H9 (cell line): Measurements from ENCODE around the gene TAF10. TPM values are rescaled to one million over a fixed set of nuclear protein-coding genes. Genes with fewer than 3 reads are reported as not detected.

ENCODE experiments used
- DNase-seq: peaks from one replicate; pipeline ENCODE4 v3.0.0-alpha.2; 2017
- H2AFZ ChIP-seq: one replicate; pipeline ENCODE4 v1.6.1; 2013; ENCODE audit warnings: mild to moderate bottlenecking, low read length, control low read depth, moderate library complexity
- H2AK5ac ChIP-seq: 2 replicates; pipeline ENCODE4 v1.6.1; 2013; ENCODE audit warnings: low read length, control low read depth, mixed read lengths; ENCODE audit not compliant: insufficient read length
- H2BK120ac ChIP-seq: one replicate; pipeline ENCODE4 v1.6.1; 2013; ENCODE audit warnings: low read depth, mild to moderate bottlenecking, low read length, control low read depth, inconsistent platforms; ENCODE audit not compliant: poor library complexity, severe bottlenecking
- H2BK12ac ChIP-seq: 2 replicates; pipeline ENCODE4 v1.6.1; 2013; ENCODE audit warnings: low read length, control low read depth, mixed read lengths, low read depth; ENCODE audit not compliant: insufficient read length
- H2BK15ac ChIP-seq: 2 replicates; pipeline ENCODE4 v1.6.1; 2013; ENCODE audit warnings: low read depth, low read length, control low read depth
- H2BK20ac ChIP-seq: one replicate; pipeline ENCODE4 v1.6.1; 2013; ENCODE audit warnings: low read depth, mild to moderate bottlenecking, low read length, control low read depth, inconsistent platforms; ENCODE audit not compliant: poor library complexity, severe bottlenecking
- H2BK5ac ChIP-seq: 2 replicates; pipeline ENCODE4 v1.6.1; 2013; ENCODE audit warnings: low read length, control low read depth, mixed read lengths; ENCODE audit not compliant: insufficient read length
- H3K14ac ChIP-seq: 2 replicates; pipeline ENCODE4 v1.6.1; 2013; ENCODE audit warnings: low read length, control low read depth; ENCODE audit not compliant: insufficient read depth
- H3K18ac ChIP-seq: 2 replicates; pipeline ENCODE4 v1.6.1; 2013; ENCODE audit warnings: low read depth, mild to moderate bottlenecking, mixed read lengths, low read length, control low read depth; ENCODE audit not compliant: insufficient read length
- H3K23ac ChIP-seq: 2 replicates; pipeline ENCODE4 v1.6.1; 2013; ENCODE audit warnings: low read length, control low read depth, mixed read lengths, low read depth; ENCODE audit not compliant: insufficient read length
- H3K23me2 ChIP-seq: 2 replicates; pipeline ENCODE4 v1.6.1; 2013; ENCODE audit warnings: low read depth, mild to moderate bottlenecking, mixed read lengths, low read length, control low read depth; ENCODE audit not compliant: insufficient read length, poor library complexity, severe bottlenecking
- H3K27ac ChIP-seq: 2 replicates; pipeline ENCODE4 v1.5.1; 2013; ENCODE audit warnings: low read length, control low read depth, mixed read lengths, low read depth; ENCODE audit not compliant: insufficient read length
- H3K27me3 ChIP-seq: 2 replicates; pipeline ENCODE4 v1.6.1; 2013; ENCODE audit warnings: low read length, control low read depth, inconsistent platforms; ENCODE audit not compliant: insufficient read depth
- H3K4ac ChIP-seq: 2 replicates; pipeline ENCODE4 v1.6.1; 2013; ENCODE audit warnings: low read depth, mild to moderate bottlenecking, control low read depth, inconsistent platforms, low read length, moderate library complexity
- H3K4me1 ChIP-seq: 2 replicates; pipeline ENCODE4 v1.6.1; 2013; ENCODE audit warnings: low read length, control low read depth, inconsistent platforms; ENCODE audit not compliant: insufficient read depth
- H3K4me2 ChIP-seq: 2 replicates; pipeline ENCODE4 v1.6.1; 2013; ENCODE audit warnings: low read length, control low read depth, mixed read lengths; ENCODE audit not compliant: insufficient read length, insufficient read depth
- H3K56ac ChIP-seq: 2 replicates; pipeline ENCODE4 v1.6.1; 2013; ENCODE audit warnings: low read depth, mild to moderate bottlenecking, mixed read lengths, low read length, control low read depth; ENCODE audit not compliant: insufficient read length
- H3K79me1 ChIP-seq: 2 replicates; pipeline ENCODE4 v1.6.1; 2013; ENCODE audit warnings: low read depth, mild to moderate bottlenecking, moderate library complexity, low read length, control low read depth, inconsistent platforms; ENCODE audit not compliant: insufficient read depth, poor library complexity, severe bottlenecking
- H3K79me2 ChIP-seq: 2 replicates; pipeline ENCODE4 v1.6.1; 2013; ENCODE audit warnings: low read length, control low read depth, inconsistent platforms; ENCODE audit not compliant: insufficient read depth
- H3K9ac ChIP-seq: 2 replicates; pipeline ENCODE4 v1.6.1; 2013; ENCODE audit warnings: low read length, control low read depth, mixed read lengths; ENCODE audit not compliant: insufficient read length; ENCODE audit errors: extremely low read depth
- H3K9me3 ChIP-seq: one replicate; pipeline ENCODE4 v1.6.1; 2013; ENCODE audit warnings: low read depth, low read length, inconsistent platforms; ENCODE audit not compliant: control insufficient read depth
- H3T11ph ChIP-seq: one replicate; pipeline ENCODE4 v1.6.1; 2013; ENCODE audit warnings: mild to moderate bottlenecking, low read length, control low read depth, inconsistent platforms
- H4K20me1 ChIP-seq: one replicate; pipeline ENCODE4 v1.6.1; 2013; ENCODE audit not compliant: control insufficient read depth, insufficient read length, insufficient read depth
- H4K5ac ChIP-seq: 2 replicates; pipeline ENCODE4 v1.6.1; 2013; ENCODE audit warnings: low read depth, mild to moderate bottlenecking, mixed read lengths, low read length, control low read depth; ENCODE audit not compliant: insufficient read length
- H4K8ac ChIP-seq: replicated peaks from 2 replicates; pipeline ENCODE4 v1.6.1; 2013; ENCODE audit warnings: low read length, control low read depth, mixed read lengths, low read depth; ENCODE audit not compliant: insufficient read length
- H4K91ac ChIP-seq: 2 replicates; pipeline ENCODE4 v1.6.1; 2013; ENCODE audit warnings: low read depth, mild to moderate bottlenecking, moderate library complexity, mixed read lengths, low read length, control low read depth; ENCODE audit not compliant: insufficient read length
- H3K27ac Mint-ChIP-seq, 3 experiments: 2 replicates in 2 of 3; 3 replicates in 1 of 3; pipeline ENCODE4 v1.8.0; 2020 to 2021; ENCODE audit warnings: mixed read lengths in 3 of 3, mild to moderate bottlenecking in 1 of 3, moderate library complexity in 1 of 3
- H3K27me3 Mint-ChIP-seq: 2 replicates; pipeline ENCODE4 v1.8.0; 2021; ENCODE audit warnings: low read depth, mild to moderate bottlenecking, moderate library complexity, mixed read lengths
- H3K36me3 Mint-ChIP-seq, 3 experiments: 2 replicates in 2 of 3; 3 replicates in 1 of 3; pipeline ENCODE4 v1.8.0; 2020 to 2021; ENCODE audit warnings: low read depth in 3 of 3, mixed read lengths in 3 of 3; ENCODE audit not compliant: insufficient read depth in 1 of 3
- H3K4me1 Mint-ChIP-seq, 2 experiments: 2 replicates each; pipeline ENCODE4 v1.8.0; 2020; ENCODE audit warnings: mixed read lengths in 2 of 2
- H3K4me3 Mint-ChIP-seq, 2 experiments: 2 replicates in 1 of 2; 3 replicates in 1 of 2; pipeline ENCODE4 v1.8.0; 2020 to 2021; ENCODE audit warnings: mild to moderate bottlenecking in 2 of 2, mixed read lengths in 2 of 2, moderate library complexity in 1 of 2
- H3K9me3 Mint-ChIP-seq, 2 experiments: 2 replicates in 1 of 2; 3 replicates in 1 of 2; pipeline ENCODE4 v1.8.0; 2020; ENCODE audit warnings: mild to moderate bottlenecking in 2 of 2, mixed read lengths in 2 of 2, moderate library complexity in 1 of 2
- CTCF ChIP-seq: fragments of 200-600 bp; sonication (generic); conservative IDR thresholded peaks from 3 replicates; pipeline ENCODE4 v1.8.0; 2021; ENCODE audit warnings: antibody characterized with exemption, mild to moderate bottlenecking
- WGBS: extraction: QIAGEN DNeasy Blood & Tissue Kit; methylation state at CpG from one replicate; pipeline ENCODE4 v1.1.7; 2013; ENCODE audit warnings: missing lambda C conversion rate, low lambda C conversion rate, mixed read lengths; ENCODE audit not compliant: insufficient read length; ENCODE audit errors: extremely low coverage; 5-methylcytosine and 5-hydroxymethylcytosine counted together
- total RNA-seq: library from RNA; stranded (reverse); gene quantifications from 2 replicates; pipeline ENCODE4 v1.2.1, GENCODE V29; 2021

TAF10 gene
- total RNA-seq, 1 experiment from 2014 or later: 198 TPM

GRCh38 chr11:6653097-6653496 is 41.1 kb upstream of the TAF10 start:
- H3K4ac ChIP-seq: no peak overlapping the region
- H2BK5ac ChIP-seq: no peak overlapping the region
- H2AK5ac ChIP-seq: no peak overlapping the region
- no peak for DNase-seq
- H3K9me3 ChIP-seq: no peaks in the 10 kb centered on the region
- H3K4me3 Mint-ChIP-seq: no peak overlapping the region
- H3K4me2 ChIP-seq: no peak overlapping the region
- no peak overlapping the region for H3K56ac ChIP-seq
- no peaks in the 10 kb centered on the region for H3K36me3 Mint-ChIP-seq
- TF ChIP-seq CTCF: no peak
- no peak overlapping the region for H2BK12ac ChIP-seq
- H2BK15ac ChIP-seq: no peak overlapping the region
- H3K27ac Mint-ChIP-seq: no peak overlapping the region
- no peak overlapping the region for H3K23ac ChIP-seq
- no CpG with 5 or more reads among the region's 1 CpG for WGBS
- no peak overlapping the region for H4K8ac ChIP-seq
- H3K18ac ChIP-seq: no peak overlapping the region
- no peaks in the 10 kb centered on the region for H4K20me1 ChIP-seq
- no peak overlapping the region for H3K27ac ChIP-seq
- no peaks in the 10 kb centered on the region for H3K79me1 ChIP-seq
- H4K5ac ChIP-seq: no peak overlapping the region
- no peaks in the 10 kb centered on the region for H3K9me3 Mint-ChIP-seq
- peaks cover 10 to 11% of the 10 kb centered on the region in 2 experiments for H3K4me1 Mint-ChIP-seq
- no peak overlapping the region for H2AFZ ChIP-seq
- no peak overlapping the region for H3K14ac ChIP-seq
- no peak overlapping the region for H3K9ac ChIP-seq
- no peak overlapping the region for H2BK20ac ChIP-seq
- no peak overlapping the region for H3T11ph ChIP-seq
- H2BK120ac ChIP-seq: no peak overlapping the region
- peaks cover 23% of the 10 kb centered on the region; the same call in 1 of the 2 replicates for H3K27me3 ChIP-seq
- H3K4me1 ChIP-seq: peaks cover 1% of the 10 kb centered on the region; the same call in 1 of the 2 replicates
- no peak overlapping the region for H4K91ac ChIP-seq
- peaks cover 21% of the 10 kb centered on the region for H3K27me3 Mint-ChIP-seq
- no peaks in the 10 kb centered on the region for H3K79me2 ChIP-seq
- peaks cover 7% of the 10 kb centered on the region for H3K23me2 ChIP-seq
